22Rv1 (cell line): ENCODE measurements around the gene LTBP1.

Experiments used
- CTCF ChIP-seq: fragments of 450-650 bp; IDR thresholded peaks from 2 replicates; pipeline ENCODE4 v1.5.1; 2017; ENCODE audit warnings: mild to moderate bottlenecking
- ZFX ChIP-seq: fragments of 450-650 bp; IDR thresholded peaks from 2 replicates; pipeline ENCODE4 v1.6.1; 2017; ENCODE audit warnings: antibody characterized with exemption, borderline replicate concordance

- TF ChIP-seq CTCF: no peak
- no peak for TF ChIP-seq ZFX
Observed at GRCh38 chr2:33042819-33043218, 96.1 kb downstream of the LTBP1 start.
